ENCODE measurements around the gene SAMD5.

DNA sequence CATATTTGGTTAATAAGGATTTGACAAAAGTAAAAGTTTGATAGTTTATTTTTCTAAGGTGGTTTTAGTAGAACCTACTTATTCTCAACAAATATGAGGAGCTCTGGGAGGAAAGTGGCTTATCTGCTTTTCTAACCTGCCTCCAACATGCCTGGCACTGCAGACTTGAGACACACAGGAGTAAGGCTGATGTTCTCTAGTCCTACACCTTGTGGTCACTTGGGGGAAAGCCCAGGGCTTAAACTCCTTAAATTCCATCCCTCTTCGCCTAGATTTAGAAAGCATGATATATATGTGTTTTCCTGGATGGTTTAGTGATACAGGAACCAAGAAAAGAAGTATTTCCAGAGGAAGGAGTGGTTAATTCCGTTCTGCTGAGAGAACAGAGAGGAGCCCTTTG is 39.9 kb upstream of the SAMD5 start:
- TF ChIP-seq, protein P1, sequence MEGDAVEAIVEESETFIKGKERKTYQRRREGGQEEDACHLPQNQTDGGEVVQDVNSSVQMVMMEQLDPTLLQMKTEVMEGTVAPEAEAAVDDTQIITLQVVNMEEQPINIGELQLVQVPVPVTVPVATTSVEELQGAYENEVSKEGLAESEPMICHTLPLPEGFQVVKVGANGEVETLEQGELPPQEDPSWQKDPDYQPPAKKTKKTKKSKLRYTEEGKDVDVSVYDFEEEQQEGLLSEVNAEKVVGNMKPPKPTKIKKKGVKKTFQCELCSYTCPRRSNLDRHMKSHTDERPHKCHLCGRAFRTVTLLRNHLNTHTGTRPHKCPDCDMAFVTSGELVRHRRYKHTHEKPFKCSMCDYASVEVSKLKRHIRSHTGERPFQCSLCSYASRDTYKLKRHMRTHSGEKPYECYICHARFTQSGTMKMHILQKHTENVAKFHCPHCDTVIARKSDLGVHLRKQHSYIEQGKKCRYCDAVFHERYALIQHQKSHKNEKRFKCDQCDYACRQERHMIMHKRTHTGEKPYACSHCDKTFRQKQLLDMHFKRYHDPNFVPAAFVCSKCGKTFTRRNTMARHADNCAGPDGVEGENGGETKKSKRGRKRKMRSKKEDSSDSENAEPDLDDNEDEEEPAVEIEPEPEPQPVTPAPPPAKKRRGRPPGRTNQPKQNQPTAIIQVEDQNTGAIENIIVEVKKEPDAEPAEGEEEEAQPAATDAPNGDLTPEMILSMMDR (IDR thresholded peaks at IDR 0.05) = no peak
- TF ChIP-seq ZFX (IDR thresholded peaks at IDR 0.05; ENCODE audit: borderline replicate concordance) = no peak
